ENCODE data around the gene AIF1L.
"Not testable (repeated sequence)": the region's sequence is repeated elsewhere in the genome, so short reads cannot be mapped to it uniquely, and the experiment has no call there.

The AIF1L gene

DNA sequence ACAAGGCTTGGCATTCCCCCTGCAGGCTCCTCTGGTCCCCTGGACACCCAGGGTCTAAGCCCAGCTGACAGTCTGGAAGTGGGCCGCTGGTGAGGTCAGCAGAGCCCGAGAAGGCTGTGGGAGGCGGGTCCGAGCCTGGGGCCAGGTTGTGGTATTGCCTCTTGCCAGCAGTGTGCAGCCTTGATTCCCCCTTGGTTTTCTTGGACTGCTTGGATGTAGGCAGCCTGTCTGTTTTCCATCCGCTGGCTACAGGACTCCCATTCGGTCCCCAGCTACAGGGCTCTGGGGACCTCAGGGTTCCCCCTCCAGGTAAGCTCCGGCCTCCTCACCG lies 1.6 kb downstream of the AIF1L start:
- peak in 14 of 56 donors; percentile 8 to 49 (median 30) for DNase-seq

DNA sequence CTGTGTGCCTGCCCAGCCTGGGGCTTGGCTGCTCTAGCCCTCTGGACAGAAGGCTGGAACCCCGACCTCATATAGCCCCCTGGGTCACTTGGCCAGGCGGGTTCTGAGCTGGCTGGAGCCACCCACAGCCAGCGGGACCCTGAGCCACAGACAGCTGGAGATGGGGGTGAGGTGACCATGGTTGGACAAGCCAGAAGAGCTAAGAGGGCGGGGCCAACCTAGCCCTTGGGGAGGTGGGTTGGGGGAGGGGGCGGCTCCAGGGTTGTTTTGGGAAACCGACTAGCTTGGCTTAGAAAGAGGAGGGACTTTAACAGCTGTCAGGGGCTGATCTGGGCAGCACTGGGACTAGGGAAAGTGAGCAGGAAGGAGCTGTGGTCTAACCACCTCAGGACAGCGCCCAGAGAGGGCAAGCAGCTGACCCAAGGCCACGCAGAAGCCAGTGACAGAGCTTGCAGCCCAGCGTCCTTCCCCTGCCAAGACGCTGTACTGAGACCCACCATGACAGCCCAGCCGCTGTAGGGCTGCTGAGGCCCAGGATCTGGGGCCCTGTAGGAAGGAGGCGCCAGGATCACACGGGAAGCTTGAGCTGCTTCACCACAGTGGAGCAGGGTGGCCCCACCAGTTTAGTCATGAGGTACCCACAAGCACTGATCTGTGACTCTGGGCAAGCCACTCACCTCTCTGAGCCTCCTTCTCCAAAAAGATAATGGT lies 2.2 kb downstream of the AIF1L start:
- DNase-seq, result peak in 1 of 56 donors; percentile 15

DNA sequence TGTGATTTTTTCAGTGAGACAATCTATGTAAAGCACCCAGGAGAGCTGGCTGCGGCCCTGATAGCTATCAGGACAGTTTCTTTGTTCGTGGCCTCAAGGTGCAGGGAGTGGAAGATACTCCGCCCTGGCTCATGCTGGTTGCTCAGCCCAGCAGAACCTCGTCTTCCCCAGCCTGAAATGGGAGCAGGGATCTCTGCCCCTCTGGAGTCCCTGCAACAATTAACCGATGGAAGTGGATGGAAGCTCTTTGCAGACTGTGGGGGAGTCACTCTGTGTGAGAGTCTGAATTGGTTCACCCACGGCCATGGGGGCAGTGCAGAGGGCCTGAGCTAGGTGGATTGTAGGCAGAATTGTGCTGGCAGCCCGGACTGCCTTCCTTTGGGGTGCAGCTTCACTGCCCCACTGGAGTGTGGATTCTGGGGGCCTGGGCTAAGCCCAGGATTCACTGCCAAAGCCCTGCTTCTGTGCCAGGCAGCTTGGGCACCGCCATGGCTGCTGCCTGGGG lies 2.8 kb downstream of the AIF1L start:
- peak in 3 of 56 donors; percentile 14 to 38 (median 31) for DNase-seq

DNA sequence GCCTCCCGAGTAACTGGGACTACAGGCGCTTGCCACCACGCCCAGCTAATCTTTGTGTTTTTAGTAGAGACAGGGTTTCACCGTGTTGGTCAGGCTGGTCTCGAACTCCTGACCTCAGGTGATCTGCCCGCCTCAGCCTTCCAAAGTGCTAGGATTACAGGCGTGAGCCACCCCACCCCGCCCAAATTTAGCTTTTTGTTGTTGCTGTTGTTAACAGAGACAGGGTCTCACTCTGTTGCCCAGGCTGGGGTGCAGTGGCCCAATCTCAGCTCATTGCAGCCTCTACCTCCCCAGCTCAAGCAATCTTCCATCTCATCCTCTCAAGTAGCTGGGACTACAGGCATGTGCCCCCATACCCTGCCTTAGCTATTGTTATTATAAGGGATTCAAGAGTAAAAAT lies 3.5 kb downstream of the AIF1L start:
- not testable (repeated sequence) for DNase-seq

DNA sequence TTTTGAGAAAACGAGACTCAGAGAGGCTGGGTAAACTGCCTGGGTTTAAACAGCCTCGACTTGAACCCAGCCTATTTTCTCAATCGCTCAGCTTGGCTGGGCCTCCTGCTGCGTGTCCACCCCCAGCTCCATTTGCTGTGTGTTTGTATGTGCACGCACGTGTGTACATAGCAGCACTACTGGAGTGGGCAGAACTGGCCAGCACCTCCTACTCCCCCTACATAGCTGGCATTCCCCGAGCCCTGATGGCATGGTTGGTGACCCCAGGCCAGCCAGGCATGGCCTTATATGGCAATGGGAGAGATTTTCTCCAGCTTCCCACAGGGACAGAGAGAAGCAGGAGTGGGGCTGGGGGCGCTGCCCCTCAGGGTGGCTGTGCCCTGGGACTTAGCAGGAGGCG lies 4.1 kb downstream of the AIF1L start:
- no peak for DNase-seq

DNA sequence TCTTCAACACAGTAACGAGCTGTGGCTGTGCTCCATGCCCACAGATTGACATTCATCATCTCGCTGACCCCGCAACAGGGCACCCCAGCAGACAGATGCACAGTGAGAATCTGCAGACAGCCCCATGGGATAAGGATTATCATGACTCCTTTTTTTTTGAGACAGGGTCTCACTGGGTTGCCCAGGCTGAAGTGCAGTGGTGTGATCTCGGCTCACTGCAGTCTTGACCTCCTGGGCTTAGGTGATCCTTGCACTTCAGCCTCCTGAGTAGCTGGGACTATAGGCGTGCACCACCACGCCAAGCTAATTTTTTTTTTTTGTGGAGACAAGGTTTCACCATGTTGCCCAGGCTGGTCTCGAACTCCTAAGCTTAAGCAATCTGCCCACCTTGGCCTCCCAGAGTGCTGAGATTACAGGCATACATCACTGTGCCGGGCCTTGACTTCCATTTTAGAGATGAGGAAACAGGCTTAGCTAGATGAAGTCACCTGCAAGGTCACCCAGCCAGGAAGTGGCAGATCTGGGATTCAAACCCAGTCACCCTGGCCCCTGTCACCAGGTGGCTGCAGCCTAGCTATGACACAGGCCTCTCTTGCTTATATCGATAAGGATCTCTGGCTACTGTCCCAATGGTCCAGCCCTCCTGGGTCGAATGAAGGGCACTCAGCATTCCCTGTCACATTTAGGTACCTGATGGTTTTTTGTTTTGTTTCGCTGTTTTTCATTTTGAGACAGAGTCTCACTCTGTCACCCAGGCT lies 5.1 kb downstream of the AIF1L start:
- no peak for DNase-seq

DNA sequence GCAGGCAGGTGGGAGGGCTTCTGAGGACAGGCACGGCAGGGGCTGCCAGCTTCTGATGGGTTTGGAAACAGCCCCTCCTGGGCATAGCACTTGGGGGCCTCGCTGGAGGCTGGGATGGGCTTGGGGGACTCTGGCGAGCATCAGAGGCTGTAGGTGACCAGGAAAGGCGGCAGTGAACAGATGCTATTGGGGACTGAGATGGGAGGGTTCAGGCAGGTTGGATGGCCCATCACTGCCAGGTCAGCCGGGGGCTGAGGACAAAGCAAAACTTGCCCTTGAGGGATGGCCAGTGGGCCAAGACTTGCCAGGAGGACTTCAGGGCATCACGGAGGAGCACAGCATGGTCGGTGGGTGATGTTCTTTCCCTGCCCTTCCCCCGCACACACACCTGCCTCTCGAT lies 6.7 kb downstream of the AIF1L start:
- no peak for DNase-seq

DNA sequence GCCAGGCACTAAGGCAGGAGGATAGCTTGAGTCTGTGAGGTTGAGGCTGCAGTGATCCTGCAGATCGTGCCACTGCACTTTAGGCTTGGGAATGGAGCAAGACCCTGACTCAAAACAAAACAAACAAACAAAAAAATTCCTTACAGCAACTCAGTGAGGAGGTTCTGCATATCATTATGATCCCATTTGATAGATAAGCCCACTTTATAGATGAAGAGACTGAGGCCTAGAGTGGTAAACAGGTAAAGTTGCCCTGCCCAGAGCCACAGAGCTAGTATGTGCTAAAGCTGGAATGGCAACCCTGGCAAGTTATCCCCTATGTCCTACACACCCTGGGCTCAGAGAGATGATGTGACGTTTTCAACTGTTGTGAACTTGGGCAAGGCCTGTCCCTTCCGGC lies 7.2 kb downstream of the AIF1L start:
- DNase-seq, result no peak

DNA sequence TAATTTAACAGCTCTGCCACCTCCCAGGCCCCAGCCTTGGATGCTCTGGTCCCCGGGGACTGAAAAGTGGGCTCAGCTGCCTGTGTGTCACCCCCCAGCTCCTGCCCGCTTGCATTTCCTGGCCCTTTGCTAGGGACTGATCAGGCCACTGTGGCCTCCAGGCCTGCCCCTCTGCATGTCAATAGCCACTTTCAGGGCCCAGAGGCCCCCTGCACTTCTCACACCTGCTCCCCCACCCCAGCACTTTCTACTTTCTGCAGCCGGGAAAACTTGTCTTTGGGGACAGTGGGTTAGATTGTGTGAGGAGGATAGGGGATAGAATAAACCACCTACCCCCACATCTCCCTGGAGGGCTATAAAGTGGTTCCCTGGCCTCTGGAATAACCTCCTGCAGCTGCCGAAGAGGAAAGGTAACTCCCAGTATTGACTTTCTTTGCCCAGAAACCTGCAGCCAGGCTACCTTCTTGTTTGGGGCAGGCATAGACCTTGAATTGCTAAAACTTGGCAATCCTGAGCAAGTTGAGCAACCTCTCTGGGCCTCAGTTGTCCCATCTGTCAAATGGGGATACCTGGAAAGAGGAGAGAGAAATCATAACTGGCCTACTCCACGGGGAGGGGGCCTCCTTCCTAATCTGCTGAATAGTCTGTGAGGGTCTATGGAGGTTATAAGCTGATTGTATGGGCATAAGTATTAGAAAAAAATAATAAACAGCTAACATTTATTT lies 7.8 kb downstream of the AIF1L start:
- no peak for DNase-seq

DNA sequence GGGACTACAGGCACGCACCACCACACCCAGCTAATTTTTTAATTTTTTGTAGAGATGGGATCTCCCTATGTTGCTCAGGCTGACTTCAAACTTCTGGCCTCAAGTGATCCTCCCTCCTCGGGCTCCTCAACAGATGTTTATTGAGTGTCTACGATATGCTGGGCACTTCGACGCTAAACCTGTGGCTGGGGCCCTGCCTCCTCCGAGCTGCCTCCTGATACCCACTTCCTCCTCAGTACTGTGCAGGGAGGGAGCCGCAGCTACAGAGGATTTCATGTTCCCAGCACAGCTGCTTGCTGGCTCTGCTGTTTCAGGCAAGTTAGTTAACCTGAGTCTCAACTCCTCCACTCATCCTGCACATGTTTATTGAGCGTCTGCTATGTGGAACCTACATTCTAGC lies 9.6 kb downstream of the AIF1L start:
- DNase-seq, result no peak

DNA sequence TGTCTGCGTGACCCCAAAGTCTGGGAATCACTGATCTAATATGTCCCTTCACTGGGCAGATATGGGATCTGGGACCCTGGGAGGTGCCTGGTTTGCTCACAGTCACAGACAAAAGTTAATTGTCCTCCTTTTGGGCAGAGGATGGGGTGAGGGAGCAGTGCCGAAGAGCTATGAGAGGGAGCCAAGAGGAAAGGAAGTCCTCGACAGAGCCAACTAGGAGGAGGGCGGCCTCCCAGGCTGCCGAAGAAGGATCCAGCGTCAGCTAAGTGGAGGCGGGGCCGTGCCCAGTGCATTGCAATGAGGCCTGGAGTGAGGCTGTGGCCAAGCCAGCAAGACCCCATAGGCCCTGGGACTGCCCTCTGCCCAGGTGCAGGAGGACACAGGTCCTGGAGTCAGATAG lies 11.4 kb downstream of the AIF1L start:
- peak in 34 of 56 donors; percentile 15 to 74 (median 36) for DNase-seq

DNA sequence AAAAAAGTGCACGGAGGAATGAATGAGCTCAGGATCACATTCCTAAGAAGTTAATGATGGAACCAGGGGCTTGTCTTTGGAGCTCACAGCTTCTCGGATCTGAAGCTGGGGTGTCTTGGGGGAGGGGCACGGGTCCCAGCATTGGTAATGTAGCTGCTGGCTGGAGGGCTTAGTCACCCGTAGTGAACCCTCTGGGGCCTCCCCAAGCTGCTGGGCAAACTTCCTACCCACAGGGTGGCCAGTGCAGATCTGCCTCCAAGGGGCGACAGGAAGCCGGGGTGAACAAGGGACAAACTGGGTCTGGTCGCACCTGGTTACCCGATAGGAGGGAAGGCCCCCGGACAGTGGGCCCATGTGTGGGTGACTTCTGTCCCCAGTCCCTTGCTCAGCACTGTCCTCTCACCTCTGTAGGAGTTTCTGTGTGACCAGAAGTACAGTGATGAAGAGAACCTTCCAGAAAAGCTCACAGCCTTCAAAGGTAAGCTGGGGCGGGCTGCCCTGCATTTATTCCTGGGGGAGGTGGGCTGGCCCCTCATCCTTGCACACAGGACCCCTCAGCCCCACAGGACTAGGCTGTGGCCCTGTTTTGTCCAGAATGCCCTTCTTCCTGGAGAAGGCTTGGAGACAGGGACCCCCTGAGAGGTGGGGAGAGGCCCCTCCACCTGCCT lies 15.0 kb downstream of the AIF1L start:
- DNase-seq, result peak in 7 of 56 donors; percentile 25 to 75 (median 36)

DNA sequence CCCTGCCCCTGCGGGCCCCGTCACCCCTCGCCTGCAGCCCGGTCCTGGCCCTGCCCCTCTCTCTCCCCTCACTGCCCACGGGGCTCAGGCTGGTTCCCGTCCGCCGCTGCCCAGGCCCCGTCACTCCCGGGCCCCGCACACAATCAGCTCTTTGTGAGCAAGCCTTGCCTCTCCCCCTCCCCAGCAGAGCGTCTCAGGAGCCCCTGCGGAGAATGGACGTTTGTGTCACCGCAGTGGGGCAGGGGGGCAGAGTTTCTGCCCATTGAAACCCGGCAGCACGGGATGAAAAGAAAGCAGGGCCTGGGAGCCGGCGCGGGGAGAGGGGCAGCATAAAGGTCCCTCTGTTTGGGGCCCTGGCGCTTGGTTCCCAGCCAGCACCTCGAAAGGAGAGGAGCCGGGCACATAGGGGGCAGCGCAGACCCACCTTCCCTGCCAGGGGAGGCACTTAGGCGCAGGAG lies 15.6 kb downstream of the AIF1L start:
- peak in 55 of 56 donors; percentile 47 to 98 (median 91) for DNase-seq

DNA sequence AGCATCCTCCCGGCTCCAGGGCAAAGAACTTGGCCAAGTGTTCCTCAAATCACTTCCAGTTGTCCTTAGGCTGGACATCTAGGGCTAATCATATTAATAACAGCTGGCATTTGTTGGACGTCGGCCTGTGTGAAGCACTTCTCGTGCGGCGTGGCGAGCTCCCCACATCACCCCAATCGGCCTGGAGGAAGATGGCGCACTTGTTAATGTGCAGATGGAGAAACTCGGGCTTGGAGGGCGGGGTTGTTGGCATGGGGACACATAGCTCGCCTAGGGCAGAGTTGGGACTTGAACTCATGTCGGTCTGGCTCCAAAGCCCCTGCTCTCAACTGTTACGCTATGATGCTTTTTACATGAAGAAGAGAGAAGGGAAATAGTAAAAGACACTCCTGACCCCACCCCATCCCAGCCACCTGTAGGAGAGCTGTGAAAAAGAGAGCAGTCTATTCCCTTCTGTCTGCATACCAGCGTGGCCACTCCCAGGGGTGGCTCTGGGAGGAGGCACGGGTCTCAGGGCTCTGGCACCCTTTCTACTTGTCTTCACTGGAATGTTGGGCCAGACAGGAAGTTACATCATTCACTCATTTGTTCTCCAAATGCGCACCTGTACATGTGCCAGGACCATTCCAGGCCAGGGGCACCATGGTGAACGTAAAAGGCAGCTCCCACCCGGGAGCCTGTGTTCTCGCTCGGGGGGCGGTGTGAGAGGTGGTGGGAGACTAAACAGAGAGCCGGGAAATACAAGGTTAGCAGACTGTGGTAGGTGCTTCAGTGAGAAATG lies 16.2 kb downstream of the AIF1L start:
- peak in 14 of 56 donors; percentile 25 to 77 (median 59) for DNase-seq

DNA sequence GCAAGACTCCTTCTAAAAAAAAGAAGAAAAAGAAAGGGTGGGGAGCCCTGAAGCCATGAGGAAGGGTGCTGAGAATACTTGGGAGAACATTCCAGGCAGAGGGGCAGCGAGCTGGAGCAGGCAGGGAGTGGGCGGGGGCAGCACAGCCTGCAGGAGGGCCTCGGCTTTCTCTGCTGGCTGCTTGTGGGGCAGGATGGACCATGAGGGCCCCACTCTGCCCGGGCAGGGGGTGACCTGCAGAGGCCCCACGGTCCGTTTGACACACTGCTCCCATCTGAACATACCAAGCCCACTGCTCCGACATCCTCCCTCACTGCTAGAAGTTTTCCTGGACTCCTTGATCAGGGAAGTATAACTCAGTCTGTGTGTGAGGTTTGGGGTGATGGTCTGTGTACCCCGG lies 17.3 kb downstream of the AIF1L start:
- DNase-seq, result no peak

DNA sequence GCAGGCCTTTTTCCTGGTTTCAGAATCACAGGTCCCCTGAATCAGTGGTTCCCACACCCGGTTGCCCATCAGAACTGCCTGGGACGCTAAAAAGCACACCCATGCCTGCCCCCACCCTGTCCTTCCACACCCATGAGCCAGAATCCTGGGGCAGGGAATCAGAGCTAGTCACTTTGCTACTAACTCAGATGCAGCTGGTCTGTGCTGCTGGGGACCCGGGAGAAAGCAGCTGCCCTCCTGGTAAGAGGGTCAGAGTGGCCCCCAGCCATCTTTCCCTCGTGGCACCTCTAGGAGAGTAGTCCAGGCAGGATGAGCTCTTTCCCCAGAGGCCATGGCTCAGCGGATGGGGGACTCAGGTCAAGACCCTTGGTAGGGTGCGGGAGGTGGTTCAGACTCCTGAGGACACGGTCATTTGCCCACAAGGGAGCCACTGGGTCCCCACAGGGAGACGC lies 17.8 kb downstream of the AIF1L start:
- DNase-seq, result no peak

DNA sequence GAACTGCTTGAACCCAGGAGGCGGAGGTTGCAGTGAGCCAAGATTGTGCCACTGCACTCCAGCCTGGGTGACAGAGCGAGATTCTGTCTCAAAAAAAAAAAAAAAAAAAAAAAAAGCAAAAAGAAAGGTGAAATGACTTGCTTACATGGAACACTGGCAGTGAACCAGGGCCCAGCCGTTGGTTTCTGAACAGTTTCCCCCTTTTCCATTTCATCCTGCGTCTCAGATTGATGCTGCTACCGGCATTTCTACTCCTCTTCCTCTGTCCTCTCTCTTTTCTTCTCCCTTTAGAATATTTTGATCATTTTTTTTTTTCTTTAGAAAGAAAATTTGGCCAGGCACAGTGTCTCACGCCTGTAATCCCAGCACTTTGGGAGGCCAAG lies 19.0 kb downstream of the AIF1L start:
- not testable (repeated sequence) for DNase-seq

DNA sequence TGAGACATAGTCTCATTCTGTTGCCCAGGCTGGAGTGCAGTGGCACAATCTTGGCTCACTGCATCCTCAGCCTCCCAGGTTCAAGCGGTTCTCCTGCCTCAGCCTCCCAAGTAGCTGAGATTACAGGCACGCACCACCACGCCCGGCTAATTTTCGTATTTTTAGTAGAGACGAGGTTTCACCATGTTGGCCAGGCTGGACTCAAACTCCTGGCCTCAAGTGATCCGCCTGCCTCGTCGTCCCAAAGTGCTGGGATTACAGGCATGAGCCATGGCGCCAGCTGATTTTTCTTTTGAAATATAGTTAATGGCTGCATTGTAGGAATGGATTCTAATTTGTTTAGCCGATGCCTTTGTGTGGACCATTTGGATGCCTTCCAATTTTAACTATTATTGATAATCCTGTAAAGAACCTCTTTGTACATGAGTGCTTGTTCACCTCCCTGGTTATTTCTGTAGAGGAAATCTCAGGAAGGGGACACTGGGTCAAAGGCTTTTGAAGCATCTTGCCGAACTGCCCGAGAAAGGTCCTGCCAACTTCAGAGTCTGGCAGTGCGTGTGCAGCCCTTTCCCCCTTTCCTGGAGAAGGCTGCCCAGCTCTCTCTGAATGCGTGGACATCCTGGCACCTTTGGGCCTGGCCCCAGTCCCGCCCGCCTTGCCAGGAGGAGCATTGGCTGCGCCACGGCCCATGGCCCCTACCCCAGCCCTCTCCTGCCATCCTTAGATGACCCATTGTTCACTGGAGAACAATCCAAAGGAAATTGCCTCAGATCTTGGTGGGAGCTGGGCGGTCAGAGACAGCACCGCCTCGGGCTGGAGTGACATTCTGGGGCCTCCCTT lies 20.2 kb downstream of the AIF1L start:
- DNase-seq, result peak in 38 of 56 donors; percentile 19 to 78 (median 51)

DNA sequence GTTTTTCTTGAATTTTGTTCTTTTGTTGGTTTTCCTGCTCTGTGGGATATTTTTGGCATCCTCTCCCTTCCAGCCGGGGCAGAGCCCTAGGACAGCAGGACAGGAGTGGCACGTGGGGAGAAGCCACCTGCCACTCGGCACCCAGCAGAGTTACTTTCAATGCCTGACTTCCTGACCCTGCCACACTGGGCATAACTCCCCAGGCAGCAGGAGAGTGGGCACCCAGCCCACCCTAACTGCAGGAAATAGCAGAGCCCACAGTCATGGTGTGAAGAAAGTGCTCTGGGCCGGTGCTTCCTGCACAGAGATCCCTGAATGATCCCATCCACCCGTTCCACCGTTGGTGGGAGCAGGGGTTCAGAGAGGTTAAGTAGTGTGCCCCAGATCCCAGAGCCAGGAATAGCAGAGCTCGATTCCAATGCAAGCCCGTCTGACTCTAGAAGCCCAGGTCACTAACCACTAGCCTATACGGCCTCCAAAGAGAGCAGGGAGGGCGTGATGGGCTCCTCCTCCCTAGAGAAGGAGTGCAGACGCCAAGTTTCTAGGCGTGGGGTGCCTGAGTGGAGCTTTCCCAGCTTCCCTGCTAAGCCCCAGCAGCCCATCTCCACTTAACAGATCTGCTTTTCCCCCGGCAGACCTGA lies 20.9 kb downstream of the AIF1L start:
- DNase-seq, result peak in 1 of 56 donors; percentile 37

Measured in nucleus accumbens (tissue), 56 donors.